Neural crest cell (in vitro differentiated cells): ENCODE data around the gene SLC25A15. TPM values are rescaled to one million over a fixed set of nuclear protein-coding genes. Genes with fewer than 3 reads are reported as not detected.
"Not testable (repeated sequence)": the region's sequence is repeated elsewhere in the genome, so short reads cannot be mapped to it uniquely, and the experiment has no call there.

Source experiments
- DNase-seq: peaks from one replicate; pipeline ENCODE4 v3.0.0; 2021; ENCODE audit warnings: low read depth, mixed read lengths, low spot score
- H3K27ac Mint-ChIP-seq: one replicate; pipeline ENCODE4 v1.8.0; 2021; ENCODE audit warnings: mild to moderate bottlenecking, mixed read lengths; ENCODE audit not compliant: unreplicated experiment
- H3K27me3 Mint-ChIP-seq: 2 replicates; pipeline ENCODE4 v1.8.0; 2021; ENCODE audit warnings: low read depth, mild to moderate bottlenecking, mixed read lengths
- H3K36me3 Mint-ChIP-seq: 2 replicates; pipeline ENCODE4 v1.8.0; 2021; ENCODE audit warnings: low read depth, mild to moderate bottlenecking, mixed read lengths
- H3K4me1 Mint-ChIP-seq: 2 replicates; pipeline ENCODE4 v1.8.0; 2021; ENCODE audit warnings: mixed read lengths
- H3K4me3 Mint-ChIP-seq: one replicate; pipeline ENCODE4 v1.8.0; 2021; ENCODE audit warnings: mild to moderate bottlenecking, mixed read lengths
- H3K9me3 Mint-ChIP-seq: 2 replicates; pipeline ENCODE4 v1.8.0; 2021; ENCODE audit warnings: mixed read lengths
- total RNA-seq: library from RNA; stranded (reverse); gene quantifications from 2 replicates; pipeline ENCODE4 v1.2.1, GENCODE V29; 2021
- TF ChIP-seq, protein P1 (sequence below): fragments of 200-600 bp; sonication (generic); conservative IDR thresholded peaks from 2 replicates; pipeline ENCODE4 v1.5.0; 2021; ENCODE audit warnings: antibody characterized with exemption, mild to moderate bottlenecking

The SLC25A15 gene
- total RNA-seq, 1 donor from 2014 or later, result 23.5 TPM

- Mint-ChIP-seq H3K27me3 (no peaks in the 10 kb centered on the region), H3K4me3 (no peak overlapping the region), H3K4me1 (peaks cover 12% of the 10 kb centered on the region), H3K27ac (no peak overlapping the region), H3K9me3 (no peaks in the 10 kb centered on the region), H3K36me3 (no peaks in the 10 kb centered on the region)
- DNase-seq, result no peak
- TF ChIP-seq, protein P1, sequence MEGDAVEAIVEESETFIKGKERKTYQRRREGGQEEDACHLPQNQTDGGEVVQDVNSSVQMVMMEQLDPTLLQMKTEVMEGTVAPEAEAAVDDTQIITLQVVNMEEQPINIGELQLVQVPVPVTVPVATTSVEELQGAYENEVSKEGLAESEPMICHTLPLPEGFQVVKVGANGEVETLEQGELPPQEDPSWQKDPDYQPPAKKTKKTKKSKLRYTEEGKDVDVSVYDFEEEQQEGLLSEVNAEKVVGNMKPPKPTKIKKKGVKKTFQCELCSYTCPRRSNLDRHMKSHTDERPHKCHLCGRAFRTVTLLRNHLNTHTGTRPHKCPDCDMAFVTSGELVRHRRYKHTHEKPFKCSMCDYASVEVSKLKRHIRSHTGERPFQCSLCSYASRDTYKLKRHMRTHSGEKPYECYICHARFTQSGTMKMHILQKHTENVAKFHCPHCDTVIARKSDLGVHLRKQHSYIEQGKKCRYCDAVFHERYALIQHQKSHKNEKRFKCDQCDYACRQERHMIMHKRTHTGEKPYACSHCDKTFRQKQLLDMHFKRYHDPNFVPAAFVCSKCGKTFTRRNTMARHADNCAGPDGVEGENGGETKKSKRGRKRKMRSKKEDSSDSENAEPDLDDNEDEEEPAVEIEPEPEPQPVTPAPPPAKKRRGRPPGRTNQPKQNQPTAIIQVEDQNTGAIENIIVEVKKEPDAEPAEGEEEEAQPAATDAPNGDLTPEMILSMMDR, result no peak
These were observed 7.7 kb upstream of the SLC25A15 start for GRCh38 chr13:40781717-40782116.

DNA sequence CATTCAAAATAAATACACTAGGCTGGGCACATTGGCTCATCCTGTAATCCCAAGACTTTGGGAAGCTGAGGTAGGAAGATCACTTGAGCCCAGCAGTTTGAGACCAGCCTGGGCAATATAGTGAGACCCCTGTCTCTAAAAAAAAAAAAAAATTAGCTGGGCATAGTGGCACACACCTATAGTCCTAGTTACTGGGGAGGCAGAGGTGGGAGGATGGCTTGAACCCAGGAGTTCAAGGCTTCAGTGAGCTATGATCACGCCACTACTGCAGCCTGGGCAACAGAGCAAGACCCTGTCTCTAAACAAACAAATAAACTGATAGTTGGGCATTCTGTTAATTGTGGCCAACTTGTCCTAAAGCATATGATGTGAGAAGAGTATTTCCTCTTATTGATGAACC, 6.4 kb upstream of the SLC25A15 start:
- not testable (repeated sequence) for DNase-seq, H3K4me3 Mint-ChIP-seq, H3K27ac Mint-ChIP-seq, H3K27me3 Mint-ChIP-seq, H3K36me3 Mint-ChIP-seq, H3K9me3 Mint-ChIP-seq
- H3K4me1 Mint-ChIP-seq, result peaks cover 12% of the 10 kb centered on the region

- DNase-seq, result no peak
- no peaks in the 10 kb centered on the region for H3K36me3 Mint-ChIP-seq
- TF ChIP-seq, protein P1, result no peak
- H3K4me1 Mint-ChIP-seq, result peaks cover 12% of the 10 kb centered on the region
- H3K27ac Mint-ChIP-seq, result no peak overlapping the region
- H3K4me3 Mint-ChIP-seq, result no peak overlapping the region
- no peaks in the 10 kb centered on the region for H3K9me3 Mint-ChIP-seq
- no peaks in the 10 kb centered on the region for H3K27me3 Mint-ChIP-seq
These were observed 4.9 kb upstream of the SLC25A15 start for GRCh38 chr13:40784540-40784939.

- Mint-ChIP-seq H3K4me1 (peaks cover 19% of the 10 kb centered on the region), H3K4me3 (peak overlapping the region; percentile 72), H3K27ac (no peak overlapping the region), H3K9me3 (no peaks in the 10 kb centered on the region), H3K27me3 (no peaks in the 10 kb centered on the region), H3K36me3 (no peaks in the 10 kb centered on the region)
- DNase-seq, result no peak
- TF ChIP-seq, protein P1, result no peak
These were observed 2.8 kb upstream of the SLC25A15 start for GRCh38 chr13:40786568-40786996.

DNA sequence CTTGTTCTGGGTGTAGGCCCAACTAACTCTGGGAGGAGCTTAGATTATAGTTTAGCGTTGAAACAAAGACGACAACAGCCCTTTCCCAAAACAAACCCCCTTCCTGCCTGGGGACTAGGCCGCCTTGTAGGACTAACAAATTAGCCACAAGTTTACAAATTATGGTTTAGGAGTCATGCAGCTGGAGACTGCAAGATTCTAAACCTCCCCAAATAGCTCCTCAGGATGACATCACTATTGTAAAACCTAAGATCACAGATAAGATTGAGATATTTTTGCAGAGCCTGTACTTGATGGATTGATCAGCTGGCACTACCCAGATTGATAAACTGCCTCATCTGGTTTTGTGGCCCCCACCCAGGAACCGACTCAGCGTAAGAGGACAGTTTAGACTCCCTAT, 2.3 kb upstream of the SLC25A15 start:
- TF ChIP-seq, protein P1, result no peak
- Mint-ChIP-seq H3K4me1 (peaks cover 24% of the 10 kb centered on the region), H3K4me3 (peak overlapping the region; percentile 76), H3K36me3 (no peaks in the 10 kb centered on the region), H3K27me3 (no peaks in the 10 kb centered on the region), H3K27ac (peak overlapping the region; percentile 43), H3K9me3 (no peaks in the 10 kb centered on the region)
- DNase-seq, result no peak

- peaks cover 27% of the 10 kb centered on the region for H3K4me1 Mint-ChIP-seq
- not testable (repeated sequence) for H3K27me3 Mint-ChIP-seq, H3K27ac Mint-ChIP-seq, H3K9me3 Mint-ChIP-seq, DNase-seq, H3K36me3 Mint-ChIP-seq
- peak overlapping the region; percentile 83 for H3K4me3 Mint-ChIP-seq
These were observed 704 bp upstream of the SLC25A15 start for GRCh38 chr13:40788540-40789274.
